Psoas muscle (tissue), 8 donors: Measurements from ENCODE around the gene COL4A2. TPM values are rescaled to one million over a fixed set of nuclear protein-coding genes. Genes with fewer than 3 reads are reported as not detected.
A peak's percentile ranks its signal among the peaks of the same experiment; 100 is the strongest.

Experiments
- ATAC-seq, 4 donors: fragments of 200-7000 bp; cut with Tn5 transposase; one replicate each; pipeline ENCODE4 v1.9.1; 2020; ENCODE audit warnings: moderate library complexity in 3 of 4, mild to moderate bottlenecking in 2 of 4
- DNase-seq, 2 donors: peaks; one replicate each; pipeline ENCODE4 v3.0.0-alpha.2; 2020
- H3K27ac ChIP-seq: fragments of 200-600 bp; one replicate; pipeline ENCODE4 v1.8.0; 2022
- H3K27me3 ChIP-seq, 3 donors: fragments of 200-600 bp in 1 of 3; one replicate each; pipeline versions ENCODE4 v1.6.1 to v1.8.0; 2013 to 2022; ENCODE audit warnings: low read length in 2 of 3, mild to moderate bottlenecking in 2 of 3, moderate library complexity in 1 of 3; ENCODE audit not compliant: insufficient read depth in 3 of 3
- H3K36me3 ChIP-seq, 2 donors: fragments of 200-600 bp in 1 of 2; one replicate each; pipeline versions ENCODE4 v1.6.1 to v1.8.0; 2013 to 2022; ENCODE audit warnings: low read depth in 1 of 2, mild to moderate bottlenecking in 1 of 2, moderate library complexity in 1 of 2; ENCODE audit not compliant: insufficient read depth in 1 of 2
- H3K4me1 ChIP-seq: fragments of 200-600 bp; one replicate; pipeline ENCODE4 v1.8.0; 2022
- H3K4me3 ChIP-seq: fragments of 200-600 bp; one replicate; pipeline ENCODE4 v1.8.0; 2022; ENCODE audit warnings: mild to moderate bottlenecking
- H3K9me3 ChIP-seq: fragments of 200-600 bp; one replicate; pipeline ENCODE4 v1.8.0; 2022
- CTCF ChIP-seq: fragments of 200-600 bp; IDR thresholded peaks from one replicate; pipeline ENCODE4 v1.8.0; 2022; ENCODE audit warnings: antibody characterized with exemption
- WGBS, 3 donors: extraction: QIAGEN DNeasy Blood & Tissue Kit; methylation state at CpG; one replicate each; pipeline versions ENCODE4 v1.1.6 to v1.1.7; 2013; 5-methylcytosine and 5-hydroxymethylcytosine counted together
- intact Hi-C, 2 donors: fragments of 100-400 bp; cut with DNase I; formaldehyde crosslinking; loops; one replicate each; pipeline versions ENCODE4 v1.11.0 to v1.14.2; 2022
- polyA plus RNA-seq, 3 donors: library from polyadenylated mRNA; stranded (reverse); fragments of 200-250 nt; gene quantifications; one replicate each; pipeline ENCODE4 v1.2.3, GENCODE V29; 2013
- total RNA-seq, 4 donors: library from RNA; stranded (reverse); fragmentation: NEBNext Ultra II Directional in 2 of 4; extraction: Animal tissue kit (Norgen Biotek cat#: 25700) in 2 of 4; gene quantifications; one replicate each; pipeline versions ENCODE4 v1.2.1 to v1.2.4, GENCODE V29; 2021 to 2023
- donor health status: healthy with polysubstance abuse.
- donor health status: DM: no; HTN: no; CAD: no; lungs with moderate emphysema.
- donor health status: Bipolar disorder and iron deficiency.
- donor health status: healthy.
- donor health status: DM: yes; HTN: yes; CAD: no.
- donor health status: DM: no; HTN: no; CAD: no.
- donor health status: DM: no; HTN: no; CAD: no.
- donor health status: DM: yes; HTN: yes; CAD: no.

The COL4A2 gene
- total and polyA plus RNA-seq, 7 donors, result 25.8 to 84.5 (median 57.8) TPM

GRCh38 chr13:110464556-110465333, 157.7 kb downstream of the COL4A2 start:
- ATAC-seq, result no peak
- intact Hi-C loops, result no loop called here
- Histone ChIP-seq H3K4me1 (no peaks in the 10 kb centered on the region), H3K9me3 (no peaks in the 10 kb centered on the region), H3K4me3 (no peak overlapping the region), H3K36me3 (peaks cover 0 to 55% of the 10 kb centered on the region in 2 donors), H3K27me3 (no peaks in the 10 kb centered on the region), H3K27ac (no peak overlapping the region)
- DNase-seq, result peak in 1 of 2 donors; percentile 34
- TF ChIP-seq CTCF, result no peak
- WGBS, 3 donors, result 85 to 90% (median 86%) methylated on average over 22 of the region's 22 CpGs

GRCh38 chr13:110465696-110466095, 158.6 kb downstream of the COL4A2 start:
- intact Hi-C loops, result no loop called here
- ATAC-seq (no peak), DNase-seq (no peak)
- Histone ChIP-seq H3K27me3 (no peaks in the 10 kb centered on the region), H3K27ac (no peak overlapping the region), H3K4me3 (no peak overlapping the region), H3K9me3 (no peaks in the 10 kb centered on the region), H3K4me1 (no peaks in the 10 kb centered on the region), H3K36me3 (peaks cover 0 to 61% of the 10 kb centered on the region in 2 donors)
- no peak for TF ChIP-seq CTCF
- WGBS, 3 donors, result 87 to 90% (median 89%) methylated on average over 9 of the region's 9 CpGs

GRCh38 chr13:110466266-110466915, 159.3 kb downstream of the COL4A2 start:
- Histone ChIP-seq H3K27ac (no peak overlapping the region), H3K9me3 (no peaks in the 10 kb centered on the region), H3K4me3 (no peak overlapping the region), H3K27me3 (no peaks in the 10 kb centered on the region), H3K4me1 (no peaks in the 10 kb centered on the region), H3K36me3 (peaks cover 0 to 61% of the 10 kb centered on the region in 2 donors)
- intact Hi-C loops, result no loop called here
- DNase-seq (no peak), ATAC-seq (no peak)
- WGBS, 3 donors, result 69 to 84% (median 76%) methylated on average over 6 of the region's 6 CpGs
- TF ChIP-seq CTCF, result no peak

GRCh38 chr13:110467516-110468110, 160.5 kb downstream of the COL4A2 start:
- WGBS, 3 donors, result 93 to 94% (median 93%) methylated on average over 13 of the region's 13 CpGs
- peak in 1 of 2 donors; percentile 5 for DNase-seq
- no peak for ATAC-seq

More at GRCh38 chr13:110467516-110468110, 160.5 kb downstream of the COL4A2 start:
- intact Hi-C loops, result no loop called here
- H3K27ac ChIP-seq, result no peak overlapping the region
- H3K9me3 ChIP-seq, result no peaks in the 10 kb centered on the region
- H3K4me1 ChIP-seq, result no peaks in the 10 kb centered on the region
- no peaks in the 10 kb centered on the region for H3K27me3 ChIP-seq
- no peak for TF ChIP-seq CTCF
- H3K36me3 ChIP-seq, result peaks cover 0 to 55% of the 10 kb centered on the region in 2 donors
- H3K4me3 ChIP-seq, result no peak overlapping the region
